Measurements from ENCODE around the gene IQSEC2. TPM values are rescaled to one million over a fixed set of nuclear protein-coding genes. Genes with fewer than 3 reads are reported as not detected.

Gene IQSEC2
- total RNA-seq, 1 experiment from 2014 or later, result 8.5 TPM

GRCh38 chrX:53287493-53288138, 6.2 kb upstream of the IQSEC2 start:
- Histone ChIP-seq H3K9me2 (replicated peaks; ENCODE audit: low read length) (no peaks in the 10 kb centered on the region), H3K4me2 (ENCODE audit: low read length) (peak overlapping the region; percentile 73), H3K27ac (ENCODE audit: low read length) (peak overlapping the region; percentile 59), H3K79me2 (ENCODE audit: low read length) (no peaks in the 10 kb centered on the region), H3K9ac (ENCODE audit: low read length) (no peak overlapping the region), H3K4me3 (ENCODE audit: low read length) (peak overlapping the region; percentile 34; the same call in 1 of the 2 replicates), H4K20me1 (ENCODE audit: low read length) (no peaks in the 10 kb centered on the region), H3K4me1 (ENCODE audit: insufficient read depth, low read length) (peaks cover 27% of the 10 kb centered on the region), H3K27me3 (ENCODE audit: low read length) (no peaks in the 10 kb centered on the region), H3F3A (ENCODE audit: low read length, unreplicated experiment) (no peaks in the 10 kb centered on the region), H3K9me3 (ENCODE audit: low read length) (no peaks in the 10 kb centered on the region), H2AFZ (ENCODE audit: low read length) (no peak overlapping the region; the same call in 1 of the 2 replicates), H3K36me3 (ENCODE audit: low read depth, low read length) (no peaks in the 10 kb centered on the region)
- no TSS peak for BruUV-seq (replicated peaks)
- ChIA-PET CTCF (interaction anchor here (0.9 kb wide), 1 partner anchor 47 kb away, joined by 4 read pairs; no protein-coding TSS in a partner anchor), POLR2A (ENCODE audit: unreplicated experiment) (interaction anchor here (0.6 kb wide), 1 partner anchor 62 kb away, joined by 3 read pairs; no protein-coding TSS in a partner anchor)
- ATAC-seq (peak; percentile 89), DNase-seq (peak; percentile 84)
- TF ChIP-seq EZH2phosphoT487 (IDR thresholded peaks at IDR 0.05; ENCODE audit: borderline replicate concordance, low read length), result no peak
- TF ChIP-seq CTCF (conservative IDR thresholded peaks at IDR 0.05; ENCODE audit: low read depth, low read length), result no peak
- TF ChIP-seq EZH2 (IDR thresholded peaks at IDR 0.05; ENCODE audit: low read length, unreplicated experiment), result no peak
- intact Hi-C loops (cut with micrococcal nuclease), result loop anchor here (2.0 to 10.0 kb wide), 2 partner anchors 39 to 147 kb away; partner anchors contain the start of gene HSD17B10

- Histone ChIP-seq H2AFZ (ENCODE audit: low read length) (no peak overlapping the region), H3K27ac (ENCODE audit: low read length) (no peak overlapping the region), H3K9ac (ENCODE audit: low read length) (no peak overlapping the region), H3K27me3 (ENCODE audit: low read length) (no peaks in the 10 kb centered on the region), H3K4me3 (ENCODE audit: low read length) (no peak overlapping the region), H3K79me2 (ENCODE audit: low read length) (no peaks in the 10 kb centered on the region), H3K4me1 (ENCODE audit: insufficient read depth, low read length) (peaks cover 40% of the 10 kb centered on the region), H3F3A (ENCODE audit: low read length, unreplicated experiment) (no peaks in the 10 kb centered on the region), H4K20me1 (ENCODE audit: low read length) (no peaks in the 10 kb centered on the region), H3K4me2 (ENCODE audit: low read length) (no peak overlapping the region), H3K36me3 (ENCODE audit: low read depth, low read length) (no peaks in the 10 kb centered on the region), H3K9me2 (replicated peaks; ENCODE audit: low read length) (no peaks in the 10 kb centered on the region), H3K9me3 (ENCODE audit: low read length) (no peaks in the 10 kb centered on the region)
- ChIA-PET CTCF (no interaction called here), POLR2A (ENCODE audit: unreplicated experiment) (no interaction called here)
- DNase-seq (no peak), ATAC-seq (no peak)
- intact Hi-C loops (cut with micrococcal nuclease), result loop anchor here (2.0 to 10.0 kb wide), 2 partner anchors 37 to 149 kb away; partner anchors contain the start of gene HSD17B10
- BruUV-seq (replicated peaks), result no TSS peak
- TF ChIP-seq CTCF (conservative IDR thresholded peaks at IDR 0.05; ENCODE audit: low read depth, low read length) (no peak), EZH2phosphoT487 (IDR thresholded peaks at IDR 0.05; ENCODE audit: borderline replicate concordance, low read length) (no peak), EZH2 (IDR thresholded peaks at IDR 0.05; ENCODE audit: low read length, unreplicated experiment) (no peak)
Observed at GRCh38 chrX:53286171-53286570, 4.8 kb upstream of the IQSEC2 start.

DNA sequence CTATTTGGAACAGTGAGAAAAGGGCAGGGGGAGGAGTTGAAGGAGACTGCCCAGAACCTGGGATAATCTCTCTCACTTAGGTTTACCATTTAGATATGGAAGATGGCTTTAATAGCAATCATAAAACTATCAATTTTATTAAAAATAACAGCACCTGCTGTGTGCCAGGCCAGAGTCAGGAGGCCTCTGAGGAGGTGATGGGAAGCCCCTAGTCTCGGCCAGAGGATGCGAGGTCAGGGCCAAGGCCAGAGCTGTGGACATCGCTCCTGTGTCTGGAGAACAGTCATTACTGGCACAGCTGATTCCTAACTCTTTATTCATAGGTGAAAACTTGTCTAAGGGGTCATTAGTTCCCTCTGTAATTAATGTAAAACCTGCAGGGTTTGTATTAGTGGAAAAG, 4.2 kb upstream of the IQSEC2 start:
- Histone ChIP-seq H3K9me2 (replicated peaks; ENCODE audit: low read length) (no peaks in the 10 kb centered on the region), H3K4me1 (ENCODE audit: insufficient read depth, low read length) (peaks cover 46% of the 10 kb centered on the region), H3F3A (ENCODE audit: low read length, unreplicated experiment) (no peaks in the 10 kb centered on the region), H3K4me2 (ENCODE audit: low read length) (no peak overlapping the region), H2AFZ (ENCODE audit: low read length) (no peak overlapping the region), H3K4me3 (ENCODE audit: low read length) (no peak overlapping the region), H3K79me2 (ENCODE audit: low read length) (peaks cover under 1% of the 10 kb centered on the region; the same call in 1 of the 2 replicates), H3K36me3 (ENCODE audit: low read depth, low read length) (no peaks in the 10 kb centered on the region), H3K27ac (ENCODE audit: low read length) (no peak overlapping the region), H3K27me3 (ENCODE audit: low read length) (no peaks in the 10 kb centered on the region), H3K9me3 (ENCODE audit: low read length) (no peaks in the 10 kb centered on the region), H3K9ac (ENCODE audit: low read length) (no peak overlapping the region), H4K20me1 (ENCODE audit: low read length) (no peaks in the 10 kb centered on the region)
- no TSS peak for BruUV-seq (replicated peaks)
- intact Hi-C loops (cut with micrococcal nuclease), result loop anchor here (2.0 to 10.0 kb wide), 3 partner anchors 27 to 149 kb away; partner anchors contain the start of gene HSD17B10
- no peak for TF ChIP-seq EZH2 (IDR thresholded peaks at IDR 0.05; ENCODE audit: low read length, unreplicated experiment)
- no peak for TF ChIP-seq EZH2phosphoT487 (IDR thresholded peaks at IDR 0.05; ENCODE audit: borderline replicate concordance, low read length)
- no peak for TF ChIP-seq CTCF (conservative IDR thresholded peaks at IDR 0.05; ENCODE audit: low read depth, low read length)
- ATAC-seq, result no peak
- POLR2A ChIA-PET (ENCODE audit: unreplicated experiment), result no interaction called here
- CTCF ChIA-PET, result no interaction called here
- DNase-seq, result no peak
